ENCODE measurements around the gene SCD5. TPM values are rescaled to one million over a fixed set of nuclear protein-coding genes. Genes with fewer than 3 reads are reported as not detected.

SCD5 gene
- total and polyA plus RNA-seq, 2 of the 8 experiments (the other 6 are each of a cell fraction or from before 2014, with no cell fraction given): 0.92 to 1.2 TPM

DNA sequence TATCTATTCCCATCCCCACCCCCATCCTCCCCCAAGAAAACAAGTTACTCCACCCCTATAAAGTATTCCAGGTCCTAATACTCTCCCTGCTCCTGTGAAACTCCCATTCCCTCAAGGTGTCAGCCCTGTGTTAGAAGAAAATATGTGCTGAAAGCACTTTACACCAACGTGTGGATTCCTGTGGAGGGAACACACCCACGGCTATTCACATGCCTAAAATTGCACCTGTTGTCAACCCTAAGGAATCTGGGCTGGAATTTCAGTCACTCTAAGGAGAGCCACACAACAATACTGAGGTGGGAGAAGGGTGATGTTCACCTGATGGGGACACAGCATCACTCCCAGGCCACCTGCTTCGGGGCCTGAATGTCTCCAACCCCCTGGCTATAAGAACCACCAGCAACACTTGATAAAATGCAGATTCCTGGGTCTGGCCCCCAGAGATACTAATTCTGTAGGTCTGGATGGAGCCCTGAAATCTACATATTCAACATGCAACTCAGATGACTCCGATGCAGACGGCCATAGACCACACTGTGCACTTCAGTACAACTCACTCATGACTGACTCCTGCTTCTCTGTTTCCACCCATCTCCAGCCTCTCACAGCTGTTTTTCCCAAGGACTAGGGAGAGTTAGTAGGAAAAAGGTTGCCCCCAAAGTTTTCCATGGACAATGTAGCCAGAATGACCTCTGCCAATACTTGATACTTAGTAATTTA, 15.8 kb downstream of the SCD5 start:
- 58% methylated on average over 5 of the region's 5 CpGs; no CpG with 5 or more reads in 1 of the 2 experiments for WGBS, 2 experiments (ENCODE audit: extremely low coverage in 1 of 2, insufficient coverage in 1 of 2, insufficient read length in 1 of 2, insufficient replicate concordance in 2 of 2, low coverage in 1 of 2, low lambda C conversion rate in 2 of 2, missing lambda C conversion rate in 1 of 2)
- Histone ChIP-seq H3K56ac (replicated peaks; ENCODE audit: insufficient read length, low read depth, low read length) (no peak overlapping the region), H3K27me3 (replicated peaks in 1 of 4; ENCODE audit: control insufficient read depth in 3 of 4, extremely low read depth in 1 of 4, insufficient read depth in 3 of 4, low read length in 3 of 4) (peaks cover 37 to 72% (median 64%) of the 10 kb centered on the region in 4 experiments), H3K14ac (ENCODE audit: insufficient read length) (no peak overlapping the region), H4K5ac (ENCODE audit: insufficient read length, low read depth, low read length) (no peak overlapping the region), H3K79me2 (ENCODE audit: control insufficient read depth in 1 of 2, insufficient read depth in 2 of 2, low read length in 2 of 2) (no peaks in the 10 kb centered on the region), H2BK5ac (ENCODE audit: low read depth, low read length) (no peak overlapping the region), H3K9ac (replicated peaks in 1 of 4; ENCODE audit: extremely low read depth in 1 of 4, low read depth in 3 of 4, low read length in 3 of 4) (no peak overlapping the region), H4K91ac (replicated peaks; ENCODE audit: insufficient read length, low read length) (no peak overlapping the region), H3K4ac (replicated peaks; ENCODE audit: insufficient read length, low read depth, low read length) (no peak overlapping the region), H2BK20ac (ENCODE audit: low read length) (no peak overlapping the region), H3K23ac (ENCODE audit: insufficient read length) (no peak overlapping the region), H3K4me2 (ENCODE audit: insufficient read depth in 1 of 2, low read depth in 2 of 2, low read length in 2 of 2) (no peak overlapping the region), H3K79me1 (ENCODE audit: low read depth, low read length) (no peaks in the 10 kb centered on the region), H4K20me1 (replicated peaks in 1 of 2; ENCODE audit: control insufficient read depth in 1 of 2, insufficient read depth in 2 of 2, low read length in 2 of 2) (peaks cover 9 to 23% of the 10 kb centered on the region in 2 experiments), H3K18ac (ENCODE audit: extremely low read depth, low read length) (no peak overlapping the region), H2AK5ac (ENCODE audit: low read depth, low read length) (no peak overlapping the region), H3K23me2 (ENCODE audit: low read depth, low read length) (no peaks in the 10 kb centered on the region), H3K27ac (ENCODE audit: low read depth, low read length) (no peak overlapping the region), H3K36me3 (ENCODE audit: control insufficient read depth in 2 of 4, insufficient read depth in 4 of 4, low read length in 3 of 4) (peaks cover 0 to 3% (median 0%) of the 10 kb centered on the region in 4 experiments; a peak in 1 of 8 replicates), H2BK120ac (replicated peaks; ENCODE audit: low read depth, low read length) (no peak overlapping the region), H4K8ac (ENCODE audit: extremely low read depth, insufficient read depth, low read length) (no peak overlapping the region), H2BK12ac (ENCODE audit: low read depth, low read length) (no peak overlapping the region), H2BK15ac (ENCODE audit: low read length) (no peak overlapping the region), H2AFZ (ENCODE audit: low read length) (no peak overlapping the region), H3K4me3 (ENCODE audit: extremely low read depth in 1 of 4, insufficient read depth in 2 of 4, low read depth in 3 of 4, low read length in 4 of 4) (no peak overlapping the region), H3K9me3 (ENCODE audit: insufficient read depth in 2 of 2, low read depth in 1 of 2, low read length in 1 of 2) (peaks cover 5 to 10% of the 10 kb centered on the region in 2 experiments; a peak in 1 of 4 replicates), H3K4me1 (replicated peaks in 1 of 4; ENCODE audit: control insufficient read depth in 3 of 4, insufficient read depth in 4 of 4, low read length in 3 of 4) (peaks cover 0 to 13% (median 3%) of the 10 kb centered on the region in 4 experiments; a peak in 4 of 7 replicates)
- TF ChIP-seq TEAD4 (IDR thresholded peaks at IDR 0.05; ENCODE audit: low read depth, low read length) (peak; percentile 81), POLR2A (IDR thresholded peaks at IDR 0.05; ENCODE audit: control extremely low read depth in 1 of 2, low read depth in 2 of 2, low read length in 2 of 2) (no peak), TCF12 (IDR thresholded peaks at IDR 0.05; ENCODE audit: low read depth, low read length) (peak; percentile 81; the same call in 1 of the 2 replicates)
- no peak for DNase-seq (ENCODE audit: low read depth in 1 of 2, low spot score in 2 of 2)
- CTCF ChIA-PET (ENCODE audit: partially characterized antibody): interaction anchor here (0.9 to 1.1 kb wide), 3 partner anchors 10 to 100 kb away, joined by 3 to 4 read pairs (median 3); no protein-coding TSS in a partner anchor
- POLR2A ChIA-PET (ENCODE audit: partially characterized antibody): interaction anchor here (1.5 kb wide), 1 partner anchor 35 kb away, joined by 3 read pairs; no protein-coding TSS in a partner anchor
- no peak for FAIRE-seq
